IPS-NIHi7 (cell line): ENCODE measurements around the gene DGCR2.
"Not testable (repeated sequence)": the region's sequence is repeated elsewhere in the genome, so short reads cannot be mapped to it uniquely, and the experiment has no call there.

Experiments
- DNase-seq: peaks from one replicate; pipeline ENCODE4 v3.0.0; 2012; ENCODE audit warnings: mixed read lengths; ENCODE audit errors: extremely low spot score

Gene DGCR2

GRCh38 chr22:19061471-19062138, 60.6 kb downstream of the DGCR2 start:
- DNase-seq = no peak

DNA sequence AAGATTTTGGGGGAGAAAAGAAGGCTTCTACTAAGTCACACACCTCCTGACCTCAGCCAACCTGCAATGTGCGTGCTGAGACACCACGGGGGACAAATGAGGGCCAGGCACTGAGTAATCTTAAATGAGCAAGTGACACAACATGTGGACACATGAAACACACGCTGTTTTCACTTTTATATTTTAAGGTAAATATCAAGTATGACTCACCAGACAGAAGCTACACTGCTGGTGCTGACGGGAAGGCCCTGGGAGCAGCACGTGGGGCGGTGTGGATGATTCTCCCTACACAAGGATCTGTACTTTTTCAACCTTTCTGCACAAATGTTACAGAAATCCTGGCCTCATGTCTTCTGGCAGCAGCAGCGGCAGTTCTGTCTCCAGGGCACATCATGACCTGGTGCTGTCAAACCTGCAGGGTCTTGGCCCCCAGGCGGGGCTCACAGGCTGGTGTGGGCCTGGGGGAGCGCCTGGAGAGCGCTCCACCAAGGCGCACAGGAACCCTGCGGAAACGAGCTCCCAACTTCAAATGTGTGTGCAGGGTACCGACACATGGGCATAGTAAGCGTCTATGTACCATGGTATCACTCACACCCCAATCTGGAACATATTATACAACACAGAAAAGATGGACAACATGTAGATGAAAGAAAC, 61.7 kb downstream of the DGCR2 start:
- no peak for DNase-seq

DNA sequence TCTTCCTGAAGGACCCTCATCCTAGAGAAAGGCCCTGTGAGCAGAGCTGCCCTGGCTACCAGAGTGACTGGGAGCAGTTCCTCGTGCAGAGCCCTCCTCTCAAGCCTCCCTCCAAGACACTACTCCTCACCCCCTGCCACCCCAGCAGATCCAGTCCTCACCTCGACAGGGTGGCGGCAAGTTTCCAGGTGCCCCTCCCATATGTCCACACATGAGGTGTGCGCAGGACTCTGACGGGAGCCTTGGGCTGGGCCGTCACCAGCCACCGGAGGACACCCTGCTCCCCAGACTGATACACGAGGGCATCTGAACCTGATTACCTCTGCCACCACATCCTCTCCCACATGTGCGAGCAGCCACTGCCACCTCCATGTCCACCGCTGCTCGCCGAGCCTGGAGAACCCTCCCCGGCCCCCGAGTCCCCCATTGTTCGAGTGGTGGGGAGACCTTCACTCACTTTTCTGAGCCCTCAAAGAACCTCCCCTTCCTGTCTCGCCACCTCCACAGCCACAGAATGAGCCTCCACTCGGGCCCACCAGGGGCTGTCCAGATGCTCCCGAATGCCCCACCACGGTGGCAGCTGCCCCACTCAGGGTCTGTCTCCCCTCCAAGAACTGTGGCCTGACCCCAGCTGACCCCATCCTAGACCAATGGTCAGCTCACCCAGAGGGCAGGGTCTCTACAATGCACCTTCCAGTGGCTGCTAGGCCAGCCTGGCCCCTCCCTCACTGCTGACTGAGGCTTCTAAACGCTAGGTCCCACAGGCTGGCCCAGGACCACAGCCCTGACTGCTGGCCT, 62.5 kb downstream of the DGCR2 start:
- DNase-seq = no peak

- no peak for DNase-seq
Observed at GRCh38 chr22:19058713-19059451, 63.3 kb downstream of the DGCR2 start.

GRCh38 chr22:19057999-19058491, 64.2 kb downstream of the DGCR2 start:
- DNase-seq = no peak

DNA sequence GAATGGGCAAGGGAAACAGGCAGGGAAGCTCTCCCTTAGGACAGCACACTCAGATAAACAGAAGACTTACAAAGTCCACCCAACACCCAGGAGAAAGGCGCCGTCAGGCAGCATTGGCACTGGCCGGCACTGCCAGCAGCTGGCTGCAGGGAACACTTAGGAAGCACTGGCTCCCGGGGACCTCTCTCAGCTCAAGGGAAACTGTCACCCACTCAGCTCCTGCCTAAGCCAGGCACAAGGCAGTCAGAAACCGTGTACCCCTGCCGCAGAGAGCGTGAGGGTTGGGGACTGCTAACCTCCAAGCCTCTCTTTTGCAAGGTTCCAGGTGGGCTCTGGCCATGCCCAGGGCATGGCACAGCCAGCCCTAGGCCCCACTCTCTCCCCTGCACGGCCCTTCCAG, 64.7 kb downstream of the DGCR2 start:
- DNase-seq = no peak

- no peak for DNase-seq
Observed at GRCh38 chr22:19056951-19057401, 65.2 kb downstream of the DGCR2 start.

DNA sequence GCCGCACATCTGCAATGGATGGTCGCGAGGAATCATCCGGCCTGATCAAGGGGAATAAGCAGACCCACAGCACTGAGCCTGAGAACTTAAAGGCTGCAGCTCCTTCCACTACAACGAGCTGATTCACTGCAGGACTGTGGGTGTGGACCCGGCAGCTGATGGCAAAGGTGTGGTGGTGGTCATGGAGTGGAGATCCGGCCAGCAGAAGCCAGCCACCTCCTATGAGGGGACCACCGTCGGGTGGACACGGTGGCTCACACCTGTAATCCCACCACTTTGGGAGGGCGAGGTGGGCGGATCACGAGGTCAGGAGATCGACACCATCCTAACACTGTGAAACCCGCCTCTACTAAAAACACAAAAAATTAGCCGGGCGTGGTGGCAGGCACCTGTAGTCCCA, 66.4 kb downstream of the DGCR2 start:
- DNase-seq = no peak

GRCh38 chr22:19052941-19053541, 69.2 kb downstream of the DGCR2 start:
- DNase-seq = no peak

DNA sequence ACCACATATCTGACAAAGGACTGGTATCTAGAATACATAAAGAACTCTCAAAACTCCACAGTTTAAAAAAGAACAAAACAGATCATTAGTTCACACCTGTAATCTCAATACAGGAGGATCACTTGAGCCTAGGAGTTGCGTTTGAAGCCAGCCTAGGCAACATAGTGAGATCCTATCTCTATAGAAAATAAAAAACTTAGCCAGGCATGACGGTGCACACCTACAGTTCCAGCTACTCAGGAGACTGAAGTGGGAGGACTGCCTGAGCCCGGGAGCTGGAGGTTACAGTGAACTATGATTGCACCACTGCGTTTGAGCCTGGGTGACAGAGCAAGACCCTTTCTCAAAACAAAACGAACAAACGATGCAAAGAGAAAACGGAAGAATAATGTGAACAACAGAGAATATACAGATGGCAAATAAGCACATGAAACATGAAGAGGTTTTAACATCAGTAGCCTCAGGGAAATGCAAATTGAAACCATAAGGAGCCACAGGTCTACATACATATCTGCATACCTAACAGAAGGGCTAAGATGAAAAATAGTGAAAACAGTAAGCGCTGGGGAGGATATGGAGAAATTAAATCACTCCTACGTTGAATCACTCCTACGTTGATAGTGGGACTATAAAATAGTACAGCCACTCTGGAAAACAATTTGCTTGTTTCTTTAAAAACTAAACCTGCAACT, 70.7 kb downstream of the DGCR2 start:
- DNase-seq = no peak

DNA sequence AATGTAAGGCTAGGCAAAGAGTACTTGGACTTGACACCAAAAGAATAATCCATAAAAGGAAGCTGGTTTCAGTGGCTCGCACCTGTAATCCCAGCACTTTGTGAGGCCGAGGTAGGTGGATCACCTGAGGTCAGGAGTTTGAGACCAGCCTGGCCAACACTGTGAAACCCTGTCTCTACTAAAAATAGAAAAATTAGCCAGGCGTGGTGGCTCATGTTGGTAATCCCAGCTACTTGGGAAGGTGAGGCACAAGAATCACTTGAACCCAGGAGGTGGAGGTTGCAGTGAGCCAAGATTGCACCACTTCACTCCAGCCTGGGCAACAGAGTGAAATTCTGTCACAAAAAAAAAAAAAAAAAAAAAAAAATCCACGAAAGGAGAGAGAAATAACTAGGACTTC, 71.4 kb downstream of the DGCR2 start:
- DNase-seq = not testable (repeated sequence)

DNA sequence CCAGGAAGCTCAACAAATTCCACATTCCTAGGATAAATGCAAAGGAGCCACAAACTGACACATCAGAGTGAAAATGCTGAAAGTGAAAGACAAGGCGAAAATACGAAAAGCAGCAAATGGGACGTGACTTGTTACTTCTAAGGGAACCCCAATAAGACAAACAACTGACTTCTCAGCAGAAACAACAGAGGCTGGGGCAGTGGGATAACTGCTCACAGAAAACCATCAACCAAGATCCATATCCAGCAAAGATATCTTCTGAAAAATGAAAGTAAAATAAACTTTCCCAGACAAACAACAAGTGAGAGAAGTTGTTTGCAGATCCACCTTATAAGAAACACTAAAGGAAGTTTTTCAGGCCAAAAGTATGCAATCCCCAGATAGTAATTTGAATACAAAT, 72.1 kb downstream of the DGCR2 start:
- no peak for DNase-seq

- no peak for DNase-seq
Observed at GRCh38 chr22:19048531-19048930, 73.7 kb downstream of the DGCR2 start.

DNA sequence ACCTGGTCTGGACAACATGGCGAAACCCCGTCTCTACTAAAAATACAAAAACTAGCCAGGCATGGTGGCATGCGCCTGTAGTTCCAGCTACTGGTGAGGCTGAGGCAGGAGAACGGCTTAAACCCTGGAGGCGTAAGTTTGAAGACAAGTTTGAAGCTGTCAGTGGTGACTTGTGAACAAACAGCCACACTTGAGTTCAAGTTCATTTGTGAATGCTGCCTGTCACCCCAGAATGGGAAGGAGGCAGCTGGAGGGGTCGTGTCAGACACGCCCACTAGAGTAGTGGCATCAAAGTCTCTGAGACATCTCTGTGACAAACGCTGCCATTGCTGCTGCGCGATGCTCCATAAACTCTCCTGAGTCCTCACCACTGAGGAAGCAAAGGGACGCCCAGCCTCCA, 74.2 kb downstream of the DGCR2 start:
- DNase-seq = no peak

GRCh38 chr22:19046719-19047609, 75.2 kb downstream of the DGCR2 start:
- no peak for DNase-seq

- no peak for DNase-seq
Observed at GRCh38 chr22:19046287-19046686, 75.9 kb downstream of the DGCR2 start.

DNA sequence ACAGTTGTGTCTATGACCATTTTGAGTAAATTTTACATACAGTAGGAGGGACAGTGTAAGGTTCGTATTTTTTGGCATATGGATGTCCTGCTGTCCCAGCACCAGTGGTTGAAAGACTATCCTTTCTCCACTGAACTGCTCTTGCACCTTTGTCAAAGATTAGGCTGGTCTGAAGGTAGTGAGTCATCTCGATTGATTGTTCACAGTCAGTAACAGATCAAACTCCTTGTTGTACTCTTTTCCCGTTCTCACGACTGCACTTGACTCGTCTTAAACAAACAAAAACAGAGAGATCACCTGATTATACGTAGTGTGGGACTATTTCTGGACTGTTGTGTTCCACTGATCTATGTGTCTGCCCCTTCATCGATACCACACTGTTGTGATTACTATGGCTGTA, 77.1 kb downstream of the DGCR2 start:
- DNase-seq = no peak

DNA sequence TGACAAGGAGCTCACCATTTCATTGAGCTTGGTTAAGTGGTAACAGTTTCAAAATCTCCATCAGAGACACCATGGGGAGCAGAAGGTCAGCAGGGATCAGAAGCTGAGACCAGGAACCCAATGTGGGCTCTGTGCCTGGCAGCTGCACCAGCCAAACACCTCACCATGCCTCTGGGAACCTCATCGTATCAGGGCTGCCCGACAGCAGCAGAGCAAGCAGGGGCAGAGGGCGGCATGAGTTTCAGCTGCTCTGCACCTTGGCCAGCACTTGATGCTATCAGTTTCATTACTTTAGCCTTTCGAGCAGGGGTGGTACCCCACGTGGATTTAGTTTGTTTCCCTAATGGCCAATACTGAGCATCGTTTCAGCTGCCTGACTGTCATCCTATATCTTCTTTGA, 77.8 kb downstream of the DGCR2 start:
- no peak for DNase-seq

- no peak for DNase-seq
Observed at GRCh38 chr22:19043121-19044085, 78.8 kb downstream of the DGCR2 start.
